GM23248 (cell line): ENCODE results near the gene NFKB1. TPM values are rescaled to one million over a fixed set of nuclear protein-coding genes. Genes with fewer than 3 reads are reported as not detected.

Source experiments
- DNase-seq: peaks from one replicate; pipeline ENCODE4 v3.0.0-alpha.2; 2015
- H2AFZ ChIP-seq: fragments of 200-600 bp; sonication (generic); 2 replicates; pipeline ENCODE4 v1.6.1; 2016; ENCODE audit warnings: antibody characterized with exemption
- H3F3A ChIP-seq: fragments of 200-600 bp; sonication (generic); 2 replicates; pipeline ENCODE4 v1.6.1; 2016; ENCODE audit warnings: mild to moderate bottlenecking, antibody characterized with exemption, mixed run types; ENCODE audit not compliant: insufficient read depth
- H3K27ac ChIP-seq: fragments of 200-600 bp; sonication (generic); 2 replicates; pipeline ENCODE4 v1.5.1; 2016; ENCODE audit warnings: mild to moderate bottlenecking
- H3K27me3 ChIP-seq: fragments of 200-600 bp; sonication (generic); replicated peaks from 2 replicates; pipeline ENCODE4 v1.6.1; 2016; ENCODE audit warnings: mild to moderate bottlenecking; ENCODE audit not compliant: insufficient read depth
- H3K36me3 ChIP-seq: fragments of 200-600 bp; sonication (generic); 2 replicates; pipeline ENCODE4 v1.6.1; 2016; ENCODE audit warnings: low read depth, mild to moderate bottlenecking
- H3K4me1 ChIP-seq: fragments of 200-600 bp; sonication (generic); 2 replicates; pipeline ENCODE4 v1.6.1; 2016; ENCODE audit warnings: mild to moderate bottlenecking; ENCODE audit not compliant: insufficient read depth
- H3K4me2 ChIP-seq: fragments of 200-600 bp; sonication (generic); one replicate; pipeline ENCODE4 v1.6.1; 2016; ENCODE audit warnings: mild to moderate bottlenecking; ENCODE audit not compliant: unreplicated experiment
- H3K4me3 ChIP-seq: fragments of 200-600 bp; sonication (generic); 2 replicates; pipeline ENCODE4 v1.5.1; 2016; ENCODE audit warnings: mild to moderate bottlenecking
- H3K79me2 ChIP-seq: fragments of 200-600 bp; sonication (generic); 2 replicates; pipeline ENCODE4 v1.6.1; 2016; ENCODE audit warnings: mild to moderate bottlenecking; ENCODE audit not compliant: insufficient read depth
- H3K9ac ChIP-seq: fragments of 200-600 bp; sonication (generic); 2 replicates; pipeline ENCODE4 v1.6.1; 2016; ENCODE audit warnings: mild to moderate bottlenecking
- H3K9me2 ChIP-seq: fragments of 200-600 bp; sonication (generic); 2 replicates; pipeline ENCODE4 v1.6.1; 2016; ENCODE audit warnings: mixed run types, mild to moderate bottlenecking, moderate library complexity; ENCODE audit not compliant: insufficient read depth
- H3K9me3 ChIP-seq: fragments of 200-600 bp; sonication (generic); one replicate; pipeline ENCODE4 v1.6.1; 2017; ENCODE audit warnings: low read depth
- H4K20me1 ChIP-seq: fragments of 200-600 bp; sonication (generic); 2 replicates; pipeline ENCODE4 v1.6.0; 2016; ENCODE audit not compliant: insufficient read depth
- EZH2 ChIP-seq: fragments of 200-600 bp; sonication (generic); IDR thresholded peaks from 2 replicates; pipeline ENCODE4 v1.6.1; 2018; ENCODE audit warnings: antibody characterized with exemption, mild to moderate bottlenecking; ENCODE audit not compliant: insufficient read depth, poor library complexity, severe bottlenecking
- EZH2phosphoT487 ChIP-seq: fragments of 200-600 bp; sonication (generic); IDR thresholded peaks from 2 replicates; pipeline ENCODE4 v1.6.1; 2018; ENCODE audit warnings: antibody characterized with exemption, moderate library complexity, mild to moderate bottlenecking, low read depth; ENCODE audit not compliant: insufficient read depth
- WGBS, 2 experiments: methylation state at CpG; one replicate each; pipeline ENCODE4 v1.1.6; 2015 to 2017; ENCODE audit warnings: low lambda C conversion rate in 2 of 2, low coverage in 1 of 2; ENCODE audit errors: missing lambda C conversion rate in 2 of 2; 5-methylcytosine and 5-hydroxymethylcytosine counted together
- in situ Hi-C: fragments of 300-500 bp; cut with MboI; formaldehyde crosslinking; loops from 2 replicates; pipeline ENCODE4 v1.15.0; 2020
- polyA plus RNA-seq: library from polyadenylated mRNA; unstranded; fragments of >200 nt; fragmentation: Nextera tagmentation; extraction: Ambion mirVana; gene quantifications from 2 replicates; pipeline ENCODE4 v1.2.1, GENCODE V29; 2016
- total RNA-seq: library from RNA; depleted of rRNA; stranded (reverse); fragments of >200 nt; shearing (Covaris generic); gene quantifications from 2 replicates; pipeline ENCODE4 v1.2.3, GENCODE V29; 2014

NFKB1 gene
- total and polyA plus RNA-seq, 2 experiments from 2014 or later = 5.8 to 30.2 TPM

DNA sequence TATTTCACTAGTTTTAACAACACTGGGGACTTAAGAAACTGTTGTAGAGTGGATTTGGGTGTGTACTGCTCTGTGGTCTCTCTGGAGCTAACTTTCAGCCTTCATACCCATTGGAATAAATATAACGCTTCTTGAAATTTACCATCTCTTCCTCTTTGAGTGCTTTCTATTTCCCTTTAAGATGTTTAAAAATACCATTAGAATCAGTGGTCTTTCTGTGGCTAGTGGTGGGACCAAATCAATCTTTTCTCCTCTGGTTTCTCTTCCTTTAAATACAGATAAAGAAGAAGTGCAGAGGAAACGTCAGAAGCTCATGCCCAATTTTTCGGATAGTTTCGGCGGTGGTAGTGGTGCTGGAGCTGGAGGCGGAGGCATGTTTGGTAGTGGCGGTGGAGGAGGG lies 92.0 kb downstream of the NFKB1 start:
- no peak overlapping the region for H3K9ac ChIP-seq
- H3K36me3 ChIP-seq = peaks cover 44% of the 10 kb centered on the region
- H3F3A ChIP-seq = no peaks in the 10 kb centered on the region
- no peaks in the 10 kb centered on the region for H3K9me2 ChIP-seq
- H3K79me2 ChIP-seq = no peaks in the 10 kb centered on the region
- H4K20me1 ChIP-seq = no peaks in the 10 kb centered on the region
- H3K9me3 ChIP-seq = no peaks in the 10 kb centered on the region
- peaks cover 4% of the 10 kb centered on the region; the same call in 1 of the 2 replicates for H3K4me1 ChIP-seq
- no peak overlapping the region for H3K4me2 ChIP-seq
- no peak for DNase-seq
- no peaks in the 10 kb centered on the region for H3K27me3 ChIP-seq
- 94 to 95% methylated on average over 7 of the region's 7 CpGs for WGBS, 2 experiments
- in situ Hi-C loops = no loop called here
- H3K4me3 ChIP-seq = no peak overlapping the region
- H2AFZ ChIP-seq = no peak overlapping the region
- no peak overlapping the region for H3K27ac ChIP-seq
- TF ChIP-seq EZH2phosphoT487 (no peak), EZH2 (no peak)

DNA sequence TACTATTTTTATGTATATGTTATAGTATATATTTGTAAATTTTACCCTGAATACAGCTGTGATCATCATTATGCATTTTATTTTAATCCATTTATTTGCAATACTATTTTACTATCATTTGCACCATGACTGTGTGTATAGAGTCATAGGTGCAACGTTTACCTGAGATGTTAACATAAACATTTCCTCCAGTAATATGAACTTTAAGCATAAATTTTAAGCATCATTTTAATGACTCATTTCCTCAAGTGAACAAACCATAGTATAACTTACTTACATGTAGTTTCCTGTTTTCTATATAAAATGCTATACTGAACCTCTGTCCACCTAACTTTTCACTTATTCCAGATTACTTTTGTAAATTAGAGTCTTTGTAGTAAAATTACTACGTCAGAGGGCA lies 92.8 kb downstream of the NFKB1 start:
- no peaks in the 10 kb centered on the region for H3K27me3 ChIP-seq
- no peak for DNase-seq
- WGBS, 2 experiments = 80 to 83% methylated on average over 2 of the region's 2 CpGs
- no peak for TF ChIP-seq EZH2
- TF ChIP-seq EZH2phosphoT487 = no peak
- H3K36me3 ChIP-seq = peaks cover 38% of the 10 kb centered on the region
- H3K4me2 ChIP-seq = no peak overlapping the region
- H3K9me2 ChIP-seq = no peaks in the 10 kb centered on the region
- H3K9ac ChIP-seq = no peak overlapping the region
- H3K4me1 ChIP-seq = peaks cover 7% of the 10 kb centered on the region; the same call in 1 of the 2 replicates
- H4K20me1 ChIP-seq = no peaks in the 10 kb centered on the region
- no peak overlapping the region for H2AFZ ChIP-seq
- H3K27ac ChIP-seq = no peak overlapping the region
- no peaks in the 10 kb centered on the region for H3K9me3 ChIP-seq
- no peaks in the 10 kb centered on the region for H3K79me2 ChIP-seq
- H3K4me3 ChIP-seq = no peak overlapping the region
- in situ Hi-C loops = no loop called here
- H3F3A ChIP-seq = no peaks in the 10 kb centered on the region

DNA sequence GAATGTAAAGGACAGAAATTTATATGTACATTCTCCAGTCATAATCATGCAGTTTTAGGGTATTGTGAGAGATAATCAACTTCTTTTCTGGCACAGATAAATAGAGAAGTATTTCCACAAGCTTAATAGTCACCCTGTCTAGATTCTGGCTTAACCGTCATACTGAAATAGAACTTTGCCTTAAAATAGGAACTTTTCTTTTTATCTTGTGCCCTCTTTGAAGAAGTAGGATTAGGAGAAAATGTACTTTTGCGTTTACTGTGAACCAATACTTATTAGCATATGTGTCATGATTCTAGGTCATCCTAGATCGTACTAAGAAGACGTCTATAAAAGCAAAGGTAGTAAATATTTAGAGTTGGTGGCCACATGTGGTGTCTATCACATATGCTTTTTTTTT lies 95.4 kb downstream of the NFKB1 start:
- no peaks in the 10 kb centered on the region for H3K27me3 ChIP-seq
- WGBS, 2 experiments = 98 to 100% methylated on average over 4 of the region's 4 CpGs
- no peaks in the 10 kb centered on the region for H4K20me1 ChIP-seq
- peaks cover 37% of the 10 kb centered on the region for H3K36me3 ChIP-seq
- H3K27ac ChIP-seq = no peak overlapping the region
- no peaks in the 10 kb centered on the region for H3K9me2 ChIP-seq
- no peaks in the 10 kb centered on the region for H3K79me2 ChIP-seq
- H3K4me3 ChIP-seq = no peak overlapping the region
- H3K4me2 ChIP-seq = no peak overlapping the region
- no peak for DNase-seq
- H3F3A ChIP-seq = no peaks in the 10 kb centered on the region
- H2AFZ ChIP-seq = no peak overlapping the region
- H3K4me1 ChIP-seq = peaks cover 7% of the 10 kb centered on the region; the same call in 1 of the 2 replicates
- no peak for TF ChIP-seq EZH2
- no peak for TF ChIP-seq EZH2phosphoT487
- in situ Hi-C loops = no loop called here
- H3K9me3 ChIP-seq = no peaks in the 10 kb centered on the region
- no peak overlapping the region for H3K9ac ChIP-seq

DNA sequence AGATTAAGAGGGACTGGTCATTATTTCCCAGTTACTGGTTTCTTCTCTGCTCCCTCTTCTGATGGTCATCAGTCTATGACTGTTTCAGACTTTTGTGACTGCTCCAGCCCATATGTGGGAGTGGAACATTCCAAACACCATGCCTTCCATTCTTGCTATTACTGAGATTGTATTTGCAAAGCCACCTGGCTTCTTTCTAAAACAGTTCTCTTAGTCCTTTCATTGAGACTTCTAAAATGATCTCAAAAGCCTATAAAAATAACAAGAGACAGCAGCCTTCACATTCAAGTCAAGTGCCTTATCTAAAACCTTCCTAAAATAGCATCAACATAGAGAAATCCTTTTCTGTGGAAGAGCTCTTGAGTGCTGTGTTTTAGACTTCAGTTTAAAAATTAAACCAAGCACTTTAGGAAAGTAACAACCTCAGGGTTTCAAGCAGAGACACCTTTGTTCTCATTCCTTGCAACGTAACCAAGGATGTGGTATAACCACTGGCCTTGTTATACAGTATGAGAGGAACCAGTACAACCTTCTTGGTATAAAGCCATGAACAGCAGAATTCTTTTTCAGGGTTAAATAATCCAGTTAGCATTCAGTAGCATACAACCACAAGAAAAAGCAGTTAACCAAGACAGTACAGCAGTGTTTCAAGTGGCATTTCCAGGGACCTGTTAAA lies 97.1 kb downstream of the NFKB1 start:
- no peak overlapping the region for H3K27ac ChIP-seq
- H3K79me2 ChIP-seq = no peaks in the 10 kb centered on the region
- no peak overlapping the region for H3K4me2 ChIP-seq
- no peaks in the 10 kb centered on the region for H4K20me1 ChIP-seq
- H3K9ac ChIP-seq = no peak overlapping the region
- H3K4me1 ChIP-seq = peaks cover 7% of the 10 kb centered on the region; the same call in 1 of the 2 replicates
- in situ Hi-C loops = no loop called here
- H2AFZ ChIP-seq = no peak overlapping the region
- H3K27me3 ChIP-seq = no peaks in the 10 kb centered on the region
- no peaks in the 10 kb centered on the region for H3F3A ChIP-seq
- WGBS, 2 experiments = 96 to 100% methylated on average over 1 of the region's 1 CpG
- DNase-seq = peak; percentile 40
- TF ChIP-seq EZH2phosphoT487 = no peak
- no peak for TF ChIP-seq EZH2
- H3K36me3 ChIP-seq = peaks cover 33% of the 10 kb centered on the region
- no peak overlapping the region for H3K4me3 ChIP-seq
- no peaks in the 10 kb centered on the region for H3K9me3 ChIP-seq
- no peaks in the 10 kb centered on the region for H3K9me2 ChIP-seq

DNA sequence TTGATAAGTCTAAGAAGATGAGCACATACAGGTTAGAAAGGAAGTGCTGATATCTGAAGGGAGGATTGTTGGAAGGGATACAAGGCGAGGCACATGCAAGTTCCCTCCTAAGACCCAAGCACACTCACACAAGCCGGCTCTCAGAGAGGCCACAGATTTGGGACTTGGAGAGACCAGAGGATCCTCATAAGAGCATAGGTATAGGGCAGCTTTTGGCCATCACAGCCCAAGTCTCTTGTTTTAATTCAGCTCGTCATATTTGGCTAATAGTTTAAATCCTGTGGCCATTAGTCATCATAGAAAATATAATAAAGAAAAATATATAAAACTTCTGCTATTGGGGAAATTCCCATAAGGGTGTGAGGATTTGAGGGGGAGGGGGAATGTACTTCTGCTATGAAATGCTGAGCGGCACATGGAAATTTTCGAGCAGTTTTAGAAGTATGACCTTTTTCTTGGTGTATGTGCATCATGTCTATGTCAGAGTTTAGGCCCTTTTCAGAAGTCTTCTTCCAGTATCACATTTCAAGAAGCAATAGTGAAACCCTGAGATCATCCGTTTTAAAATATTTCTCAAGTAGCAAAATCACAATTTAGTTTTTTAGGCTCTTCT lies 97.7 kb downstream of the NFKB1 start:
- Histone ChIP-seq H3F3A (no peaks in the 10 kb centered on the region), H3K27ac (no peak overlapping the region), H3K36me3 (peaks cover 33% of the 10 kb centered on the region), H3K4me1 (peaks cover 7% of the 10 kb centered on the region; the same call in 1 of the 2 replicates), H3K9ac (no peak overlapping the region), H3K27me3 (no peaks in the 10 kb centered on the region), H3K9me3 (no peaks in the 10 kb centered on the region), H3K9me2 (no peaks in the 10 kb centered on the region), H2AFZ (no peak overlapping the region), H3K79me2 (no peaks in the 10 kb centered on the region), H3K4me3 (no peak overlapping the region), H4K20me1 (no peaks in the 10 kb centered on the region), H3K4me2 (no peak overlapping the region)
- TF ChIP-seq EZH2 (no peak), EZH2phosphoT487 (no peak)
- in situ Hi-C loops = no loop called here
- no peak for DNase-seq
- WGBS, 2 experiments = 84 to 88% methylated on average over 6 of the region's 6 CpGs
